DOHH2 (cell line): ENCODE results near the gene KLHL6.

Experiments used
- CTCF ChIP-seq: fragments of 200-600 bp; sonication (generic); IDR thresholded peaks from one replicate; pipeline ENCODE4 v1.5.1; 2014; ENCODE audit warnings: antibody characterized with exemption, mild to moderate bottlenecking, low read depth, low read length; ENCODE audit not compliant: poor library complexity, severe bottlenecking
- EZH2phosphoT487 ChIP-seq: fragments of 200-600 bp; sonication (generic); IDR thresholded peaks from 2 replicates; pipeline ENCODE4 v1.6.1; 2017; ENCODE audit warnings: borderline replicate concordance, mild to moderate bottlenecking, antibody characterized with exemption, low read length, moderate library complexity, mixed read lengths

DNA sequence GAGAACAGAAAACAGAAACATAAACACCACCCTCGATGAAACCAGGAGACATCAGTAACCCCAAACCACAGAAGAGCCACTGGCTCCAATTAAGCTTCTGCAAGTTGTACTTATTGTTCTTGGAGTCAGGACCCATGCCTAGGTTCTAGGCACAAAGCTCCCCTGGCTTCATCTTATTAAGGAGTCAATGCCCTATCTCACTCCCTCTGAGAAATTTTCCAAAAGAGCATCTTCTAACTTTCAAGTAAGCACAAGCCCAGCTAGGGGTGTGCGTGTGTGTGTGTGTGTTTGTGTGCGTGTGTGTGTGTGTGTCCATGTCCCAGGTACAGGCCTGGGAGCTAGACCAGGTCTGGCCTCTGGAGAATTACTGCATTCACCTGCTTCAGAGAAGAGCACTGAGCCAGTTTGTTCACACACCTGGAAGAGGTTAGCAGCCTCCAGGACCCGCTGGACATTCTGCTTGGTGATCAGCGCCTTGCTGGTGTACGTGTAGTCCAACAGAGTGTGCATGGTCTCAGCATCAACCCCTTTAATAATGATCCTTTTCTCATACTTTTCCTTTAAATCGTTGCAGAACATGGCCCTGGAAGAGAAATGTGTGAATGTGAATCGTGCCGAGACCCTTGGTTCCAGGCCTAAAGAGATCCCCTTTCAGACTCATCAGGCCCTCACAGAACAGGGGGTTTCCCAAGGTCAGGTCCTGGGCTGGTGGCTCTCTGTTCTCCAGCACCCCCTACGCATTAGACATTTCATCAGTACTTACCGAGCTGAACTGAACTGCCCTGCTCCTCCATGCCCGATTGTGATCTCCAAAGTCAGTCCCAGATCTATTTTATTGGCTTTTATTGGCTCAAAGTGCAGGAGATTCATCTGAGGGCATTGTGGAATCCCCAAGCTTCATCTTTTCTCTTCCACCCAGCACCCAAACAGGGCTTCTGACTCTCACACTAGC lies 27.8 kb downstream of the KLHL6 start:
- TF ChIP-seq EZH2phosphoT487, result no peak
- no peak for TF ChIP-seq CTCF
